C4-2B (cell line): ENCODE data around the gene ZNF417.

Source experiments
- ZFX ChIP-seq: fragments of 450-650 bp; IDR thresholded peaks from 2 replicates; pipeline ENCODE4 v1.6.1; 2017
- TF ChIP-seq, protein P1 (sequence below): fragments of 450-650 bp; conservative IDR thresholded peaks from 2 replicates; pipeline ENCODE4 v1.5.1; 2017; ENCODE audit warnings: mild to moderate bottlenecking

DNA sequence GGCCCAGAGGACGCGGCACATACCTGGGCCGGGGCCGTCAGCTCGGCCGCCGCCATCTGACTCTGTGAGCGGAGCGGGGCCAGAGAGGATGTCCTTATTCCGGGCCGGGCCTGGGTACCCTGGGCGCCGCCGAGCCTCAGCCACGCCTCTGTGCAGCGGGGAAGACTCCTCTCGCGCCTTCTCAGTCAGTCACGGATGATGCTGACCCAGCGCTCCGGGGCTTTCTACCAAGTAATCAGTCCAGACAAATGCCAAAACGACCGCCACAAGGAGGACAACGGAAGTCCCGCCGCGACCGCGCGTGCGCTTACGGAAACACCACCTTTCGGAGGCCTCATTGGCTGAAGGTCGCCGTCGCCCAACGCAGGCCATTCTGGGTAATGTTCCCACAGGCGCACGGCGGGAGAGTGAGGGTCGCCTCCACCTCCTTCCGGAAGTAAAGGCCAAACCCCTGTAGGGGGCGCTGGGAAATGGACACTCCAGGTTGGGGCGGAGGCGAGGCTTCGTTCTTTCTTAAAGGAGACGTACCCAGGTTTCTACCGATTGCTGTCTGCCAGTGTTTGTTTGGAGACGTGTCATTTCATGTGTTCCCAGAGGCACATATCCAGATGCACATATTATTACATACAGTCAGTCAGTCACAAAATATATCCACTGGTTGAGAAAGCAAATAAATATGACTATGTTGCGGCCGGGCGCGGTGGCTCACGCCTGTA lies 31.2 kb upstream of the ZNF417 start, which contains the start of gene ZNF256:
- TF ChIP-seq, protein P1, sequence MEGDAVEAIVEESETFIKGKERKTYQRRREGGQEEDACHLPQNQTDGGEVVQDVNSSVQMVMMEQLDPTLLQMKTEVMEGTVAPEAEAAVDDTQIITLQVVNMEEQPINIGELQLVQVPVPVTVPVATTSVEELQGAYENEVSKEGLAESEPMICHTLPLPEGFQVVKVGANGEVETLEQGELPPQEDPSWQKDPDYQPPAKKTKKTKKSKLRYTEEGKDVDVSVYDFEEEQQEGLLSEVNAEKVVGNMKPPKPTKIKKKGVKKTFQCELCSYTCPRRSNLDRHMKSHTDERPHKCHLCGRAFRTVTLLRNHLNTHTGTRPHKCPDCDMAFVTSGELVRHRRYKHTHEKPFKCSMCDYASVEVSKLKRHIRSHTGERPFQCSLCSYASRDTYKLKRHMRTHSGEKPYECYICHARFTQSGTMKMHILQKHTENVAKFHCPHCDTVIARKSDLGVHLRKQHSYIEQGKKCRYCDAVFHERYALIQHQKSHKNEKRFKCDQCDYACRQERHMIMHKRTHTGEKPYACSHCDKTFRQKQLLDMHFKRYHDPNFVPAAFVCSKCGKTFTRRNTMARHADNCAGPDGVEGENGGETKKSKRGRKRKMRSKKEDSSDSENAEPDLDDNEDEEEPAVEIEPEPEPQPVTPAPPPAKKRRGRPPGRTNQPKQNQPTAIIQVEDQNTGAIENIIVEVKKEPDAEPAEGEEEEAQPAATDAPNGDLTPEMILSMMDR, result peak; percentile 61
- TF ChIP-seq ZFX, result peak; percentile 25; the same call in 1 of the 2 replicates
